PC-3 (cell line): ENCODE results near the gene INS. TPM values are rescaled to one million over a fixed set of nuclear protein-coding genes. Genes with fewer than 3 reads are reported as not detected.

Experiments
- ATAC-seq: fragments of 200-7000 bp; cut with Tn5 transposase; 2 replicates; pipeline ENCODE4 v1.9.1; 2020; ENCODE audit warnings: mild to moderate bottlenecking, moderate library complexity
- BruUV-seq: library from RNA; stranded (reverse); fragments of 400-500 nt; replicated peaks from 2 replicates; lab custom pipeline; 2021; lab: Mats Ljungman, UMichigan
- CTCF ChIA-PET: fragments of 300-600 bp; sonication (Branson Sonifier 250); formaldehyde crosslinking; loops from one replicate; lab custom pipeline; 2022; ENCODE audit warnings: antibody characterized with exemption; lab: Charles Lee
- POLR2A ChIA-PET: fragments of 300-600 bp; sonication (Branson Sonifier 250); formaldehyde crosslinking; loops from one replicate; lab custom pipeline; 2022; ENCODE audit warnings: antibody characterized with exemption; ENCODE audit not compliant: unreplicated experiment; lab: Charles Lee
- DNase-seq: peaks from one replicate; pipeline ENCODE4 v3.0.0-alpha.2; 2015
- H2AFZ ChIP-seq: fragments of 300-600 bp; sonication (generic); 2 replicates; pipeline ENCODE4 v1.6.0; 2016; ENCODE audit warnings: antibody characterized with exemption, low read length
- H3F3A ChIP-seq: fragments of 300-600 bp; sonication (generic); one replicate; pipeline ENCODE4 v1.6.0; 2017; ENCODE audit warnings: antibody characterized with exemption, low read length, control low read depth, mild to moderate bottlenecking; ENCODE audit not compliant: unreplicated experiment
- H3K27ac ChIP-seq: fragments of 300-600 bp; sonication (generic); 2 replicates; pipeline ENCODE4 v1.5.1; 2016; ENCODE audit warnings: mild to moderate bottlenecking, low read length
- H3K27me3 ChIP-seq: fragments of 300-600 bp; sonication (generic); 2 replicates; pipeline ENCODE4 v1.6.1; 2016; ENCODE audit warnings: low read length, mixed read lengths
- H3K36me3 ChIP-seq: fragments of 300-600 bp; sonication (generic); 2 replicates; pipeline ENCODE4 v1.6.1; 2016; ENCODE audit warnings: low read depth, mixed run types, low read length, mixed read lengths
- H3K4me1 ChIP-seq: fragments of 300-600 bp; sonication (generic); 2 replicates; pipeline ENCODE4 v1.5.1; 2016; ENCODE audit warnings: low read length; ENCODE audit not compliant: insufficient read depth
- H3K4me2 ChIP-seq: fragments of 300-600 bp; sonication (generic); 2 replicates; pipeline ENCODE4 v1.6.0; 2016; ENCODE audit warnings: low read length
- H3K4me3 ChIP-seq: fragments of 300-600 bp; sonication (generic); 2 replicates; pipeline ENCODE4 v1.5.1; 2016; ENCODE audit warnings: mild to moderate bottlenecking, low read length, mixed read lengths
- H3K79me2 ChIP-seq: fragments of 300-600 bp; sonication (generic); 2 replicates; pipeline ENCODE4 v1.6.1; 2017; ENCODE audit warnings: low read length, mixed read lengths
- H3K9ac ChIP-seq: fragments of 300-600 bp; sonication (generic); 2 replicates; pipeline ENCODE4 v1.6.0; 2016; ENCODE audit warnings: mild to moderate bottlenecking, low read length
- H3K9me2 ChIP-seq: fragments of 300-600 bp; sonication (generic); replicated peaks from 2 replicates; pipeline ENCODE4 v1.6.1; 2016; ENCODE audit warnings: mixed run types, low read length, mixed read lengths
- H3K9me3 ChIP-seq: fragments of 300-600 bp; sonication (generic); 2 replicates; pipeline ENCODE4 v1.6.1; 2016; ENCODE audit warnings: low read length, mixed read lengths
- H4K20me1 ChIP-seq: fragments of 300-600 bp; sonication (generic); 2 replicates; pipeline ENCODE4 v1.6.1; 2016; ENCODE audit warnings: low read length, mixed read lengths
- CTCF ChIP-seq: fragments of 300-600 bp; sonication (generic); conservative IDR thresholded peaks from 2 replicates; pipeline ENCODE4 v1.5.1; 2017; ENCODE audit warnings: antibody characterized with exemption, low read depth, mild to moderate bottlenecking, low read length
- EZH2 ChIP-seq: fragments of 300-600 bp; sonication (generic); IDR thresholded peaks from one replicate; pipeline ENCODE4 v1.6.1; 2017; ENCODE audit warnings: antibody characterized with exemption, mild to moderate bottlenecking, low read length; ENCODE audit not compliant: unreplicated experiment
- EZH2phosphoT487 ChIP-seq: fragments of 300-600 bp; sonication (generic); IDR thresholded peaks from 2 replicates; pipeline ENCODE4 v1.6.1; 2018; ENCODE audit warnings: mild to moderate bottlenecking, antibody characterized with exemption, low read length, borderline replicate concordance
- intact Hi-C: fragments of 100-400 bp; cut with micrococcal nuclease; formaldehyde crosslinking; loops from 2 replicates; pipeline ENCODE4 v1.9.0; 2023
- total RNA-seq: library from RNA; depleted of rRNA; stranded (reverse); fragments of >200 nt; gene quantifications from 2 replicates; pipeline ENCODE4 v1.2.3, GENCODE V29; 2014

Gene INS
- total RNA-seq, 1 experiment from 2014 or later = not detected

GRCh38 chr11:2136952-2137201 lies 24.1 kb downstream of the INS start:
- TF ChIP-seq EZH2phosphoT487 (no peak), EZH2 (no peak), CTCF (no peak)
- H3K4me3 ChIP-seq = no peak overlapping the region
- intact Hi-C loops = no loop called here
- H3K27me3 ChIP-seq = peaks cover 27% of the 10 kb centered on the region
- no peaks in the 10 kb centered on the region for H4K20me1 ChIP-seq
- H3K9me2 ChIP-seq = no peaks in the 10 kb centered on the region
- ChIA-PET CTCF (interaction anchor here (0.6 kb wide), 1 partner anchor 11 kb away, joined by 4 read pairs; no protein-coding TSS in a partner anchor), POLR2A (no interaction called here)
- H3K9ac ChIP-seq = no peak overlapping the region
- no peaks in the 10 kb centered on the region for H3K9me3 ChIP-seq
- DNase-seq (no peak), ATAC-seq (no peak)
- H3K4me2 ChIP-seq = peak overlapping the region; percentile 69; the same call in 1 of the 2 replicates
- H3K79me2 ChIP-seq = no peaks in the 10 kb centered on the region
- H3K36me3 ChIP-seq = no peaks in the 10 kb centered on the region
- no peak overlapping the region for H3K27ac ChIP-seq
- H3K4me1 ChIP-seq = peaks cover 8% of the 10 kb centered on the region
- peaks cover 1% of the 10 kb centered on the region for H3F3A ChIP-seq
- no peak overlapping the region for H2AFZ ChIP-seq
- BruUV-seq = no TSS peak

GRCh38 chr11:2136209-2136951 lies 24.6 kb downstream of the INS start:
- intact Hi-C loops = no loop called here
- no TSS peak for BruUV-seq
- Histone ChIP-seq H3K36me3 (no peaks in the 10 kb centered on the region), H3K9ac (no peak overlapping the region), H2AFZ (no peak overlapping the region), H3K9me3 (no peaks in the 10 kb centered on the region), H3K27ac (no peak overlapping the region), H3K4me1 (peaks cover 6% of the 10 kb centered on the region; the same call in 1 of the 2 replicates), H3F3A (no peaks in the 10 kb centered on the region), H4K20me1 (no peaks in the 10 kb centered on the region), H3K4me3 (no peak overlapping the region), H3K79me2 (no peaks in the 10 kb centered on the region), H3K9me2 (no peaks in the 10 kb centered on the region), H3K4me2 (no peak overlapping the region), H3K27me3 (peaks cover 25% of the 10 kb centered on the region)
- ATAC-seq (no peak), DNase-seq (no peak)
- CTCF ChIA-PET = no interaction called here
- TF ChIP-seq CTCF (no peak), EZH2phosphoT487 (no peak), EZH2 (no peak)
- POLR2A ChIA-PET = no interaction called here

GRCh38 chr11:2135648-2136201 lies 25.3 kb downstream of the INS start:
- BruUV-seq = no TSS peak
- no peaks in the 10 kb centered on the region for H3F3A ChIP-seq
- CTCF ChIA-PET = no interaction called here
- intact Hi-C loops = no loop called here
- H3K79me2 ChIP-seq = no peaks in the 10 kb centered on the region
- peaks cover 6% of the 10 kb centered on the region; the same call in 1 of the 2 replicates for H3K4me1 ChIP-seq
- ATAC-seq (no peak), DNase-seq (no peak)
- POLR2A ChIA-PET = no interaction called here
- no peak overlapping the region for H3K27ac ChIP-seq
- H3K9me3 ChIP-seq = no peaks in the 10 kb centered on the region
- no peak overlapping the region for H2AFZ ChIP-seq
- H3K4me2 ChIP-seq = no peak overlapping the region
- no peaks in the 10 kb centered on the region for H3K9me2 ChIP-seq
- H4K20me1 ChIP-seq = no peaks in the 10 kb centered on the region
- no peak overlapping the region for H3K4me3 ChIP-seq
- peaks cover 19% of the 10 kb centered on the region for H3K27me3 ChIP-seq
- no peak overlapping the region for H3K9ac ChIP-seq
- no peak for TF ChIP-seq EZH2phosphoT487
- no peak for TF ChIP-seq EZH2
- TF ChIP-seq CTCF = no peak
- H3K36me3 ChIP-seq = no peaks in the 10 kb centered on the region
